ENCODE measurements around the gene IL4. TPM values are rescaled to one million over a fixed set of nuclear protein-coding genes. Genes with fewer than 3 reads are reported as not detected.

Gene IL4
- total and polyA plus RNA-seq, 2 of the 13 experiments (the other 11 are each of a cell fraction or from before 2014, with no cell fraction given), result not detected

- no peak overlapping the region for H3K4me3 ChIP-seq (replicated peaks in 1 of 3; ENCODE audit: insufficient read depth in 1 of 3, low read depth in 2 of 3, low read length in 3 of 3)
- TF ChIP-seq HMGA1 (CRISPR knock-in tag; conservative IDR thresholded peaks at IDR 0.05) (no peak), ZSCAN31 (CRISPR knock-in tag; IDR thresholded peaks at IDR 0.05; ENCODE audit: low read depth) (no peak), ZNF839 (CRISPR knock-in tag; IDR thresholded peaks at IDR 0.05; ENCODE audit: borderline replicate concordance) (no peak), ATF7-NPFF (CRISPR knock-in tag; IDR thresholded peaks at IDR 0.05; ENCODE audit: low read depth) (no peak), ZNF713 (CRISPR knock-in tag; IDR thresholded peaks at IDR 0.05) (no peak), SRY (CRISPR knock-in tag; IDR thresholded peaks at IDR 0.05) (no peak)
- TF ChIP-seq, protein P1, sequence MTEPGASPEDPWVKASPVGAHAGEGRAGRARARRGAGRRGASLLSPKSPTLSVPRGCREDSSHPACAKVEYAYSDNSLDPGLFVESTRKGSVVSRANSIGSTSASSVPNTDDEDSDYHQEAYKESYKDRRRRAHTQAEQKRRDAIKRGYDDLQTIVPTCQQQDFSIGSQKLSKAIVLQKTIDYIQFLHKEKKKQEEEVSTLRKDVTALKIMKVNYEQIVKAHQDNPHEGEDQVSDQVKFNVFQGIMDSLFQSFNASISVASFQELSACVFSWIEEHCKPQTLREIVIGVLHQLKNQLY (CRISPR knock-in tag; IDR thresholded peaks at IDR 0.05), result no peak
- no peak overlapping the region for H3K9ac ChIP-seq (ENCODE audit: insufficient read depth, low read depth, low read length)
- in situ Hi-C loops (cut with HindIII; ENCODE audit: extremely low pct_ligation_motif_present, low pct_unique_long_range_greater_than_20kb) (loop anchor here (25.0 kb wide), 1 partner anchor 265 kb away; no protein-coding TSS in a partner anchor), intact Hi-C loops (cut with micrococcal nuclease; ENCODE audit: unreplicated experiment) (no loop called here)
- H3K4me1 ChIP-seq (ENCODE audit: insufficient read depth, low read length), result peaks cover 13% of the 10 kb centered on the region
- no peak overlapping the region for H3K4me2 ChIP-seq (ENCODE audit: low read depth, low read length)
- H3K27me3 ChIP-seq (ENCODE audit: control insufficient read depth in 1 of 2, insufficient read depth in 2 of 2, low read length in 2 of 2), result no peaks in the 10 kb centered on the region
- BruUV-seq (replicated peaks), result no TSS peak
- WGBS (ENCODE audit: low lambda C conversion rate), result 45% methylated on average over 4 of the region's 4 CpGs
- no peak for DNase-seq (ENCODE audit: low spot score)
- POLR2A ChIA-PET, result no interaction called here
- no peak overlapping the region for H3K27ac ChIP-seq (ENCODE audit: extremely low read length, insufficient read depth, low read length)
- no peaks in the 10 kb centered on the region for H3K36me3 ChIP-seq (replicated peaks in 1 of 2; ENCODE audit: control insufficient read depth in 1 of 2, insufficient read depth in 2 of 2, low read length in 2 of 2)
- FAIRE-seq, result no peak
- H3K79me2 ChIP-seq (ENCODE audit: insufficient read depth, low read length), result no peaks in the 10 kb centered on the region
- peaks cover 10% of the 10 kb centered on the region; the same call in 1 of the 2 replicates for H3K9me3 ChIP-seq (ENCODE audit: low read length)
- ATAC-seq, result no peak
- no peaks in the 10 kb centered on the region for H4K20me1 ChIP-seq (ENCODE audit: insufficient read depth, low read length)
- H2AFZ ChIP-seq (ENCODE audit: low read length), result no peak overlapping the region
- CTCF ChIA-PET (ENCODE audit: low intra/inter-chr PET ratio, low total read pairs), result no interaction called here
Observed at GRCh38 chr5:132651838-132652469, 21.8 kb upstream of the IL4 start.

GRCh38 chr5:132653716-132654115 is 20.1 kb upstream of the IL4 start:
- POLR2A ChIA-PET, result no interaction called here
- in situ Hi-C loops (cut with HindIII; ENCODE audit: extremely low pct_ligation_motif_present, low pct_unique_long_range_greater_than_20kb), result loop anchor here (25.0 kb wide), 1 partner anchor 266 kb away; no protein-coding TSS in a partner anchor
- H3K9ac ChIP-seq (ENCODE audit: insufficient read depth, low read depth, low read length), result no peak overlapping the region

More at GRCh38 chr5:132653716-132654115, 20.1 kb upstream of the IL4 start:
- FAIRE-seq, result no peak
- BruUV-seq (replicated peaks), result no TSS peak
- TF ChIP-seq STAG1 (CRISPR knock-in tag; IDR thresholded peaks at IDR 0.05), result peak; percentile 43
- TF ChIP-seq ZMYM4 (CRISPR knock-in tag; IDR thresholded peaks at IDR 0.05), result no peak
- TF ChIP-seq, protein P2, sequence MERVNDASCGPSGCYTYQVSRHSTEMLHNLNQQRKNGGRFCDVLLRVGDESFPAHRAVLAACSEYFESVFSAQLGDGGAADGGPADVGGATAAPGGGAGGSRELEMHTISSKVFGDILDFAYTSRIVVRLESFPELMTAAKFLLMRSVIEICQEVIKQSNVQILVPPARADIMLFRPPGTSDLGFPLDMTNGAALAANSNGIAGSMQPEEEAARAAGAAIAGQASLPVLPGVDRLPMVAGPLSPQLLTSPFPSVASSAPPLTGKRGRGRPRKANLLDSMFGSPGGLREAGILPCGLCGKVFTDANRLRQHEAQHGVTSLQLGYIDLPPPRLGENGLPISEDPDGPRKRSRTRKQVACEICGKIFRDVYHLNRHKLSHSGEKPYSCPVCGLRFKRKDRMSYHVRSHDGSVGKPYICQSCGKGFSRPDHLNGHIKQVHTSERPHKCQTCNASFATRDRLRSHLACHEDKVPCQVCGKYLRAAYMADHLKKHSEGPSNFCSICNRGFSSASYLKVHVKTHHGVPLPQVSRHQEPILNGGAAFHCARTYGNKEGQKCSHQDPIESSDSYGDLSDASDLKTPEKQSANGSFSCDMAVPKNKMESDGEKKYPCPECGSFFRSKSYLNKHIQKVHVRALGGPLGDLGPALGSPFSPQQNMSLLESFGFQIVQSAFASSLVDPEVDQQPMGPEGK (CRISPR knock-in tag; IDR thresholded peaks at IDR 0.05), result 0 out of 2 replicates have a peak, but pooled peaks have one; percentile 21
- TF ChIP-seq ZNF589 (CRISPR knock-in tag; conservative IDR thresholded peaks at IDR 0.05), result no peak
- peak; percentile 39 for TF ChIP-seq CTCF (CRISPR knock-in tag; IDR thresholded peaks at IDR 0.05)
- CTCF ChIA-PET (ENCODE audit: low intra/inter-chr PET ratio, low total read pairs), result no interaction called here
- intact Hi-C loops (cut with micrococcal nuclease; ENCODE audit: unreplicated experiment), result no loop called here
- Histone ChIP-seq H4K20me1 (ENCODE audit: insufficient read depth, low read length) (no peaks in the 10 kb centered on the region), H3K79me2 (ENCODE audit: insufficient read depth, low read length) (no peaks in the 10 kb centered on the region), H3K27me3 (ENCODE audit: control insufficient read depth in 1 of 2, insufficient read depth in 2 of 2, low read length in 2 of 2) (0 out of 5 replicates have a peak, but pooled peaks cover 0 to 1% of the 10 kb centered on the region in 2 experiments), H3K36me3 (replicated peaks in 1 of 2; ENCODE audit: control insufficient read depth in 1 of 2, insufficient read depth in 2 of 2, low read length in 2 of 2) (no peaks in the 10 kb centered on the region), H3K27ac (ENCODE audit: extremely low read length, insufficient read depth, low read length) (no peak overlapping the region), H3K4me1 (ENCODE audit: insufficient read depth, low read length) (peaks cover 17% of the 10 kb centered on the region), H2AFZ (ENCODE audit: low read length) (no peak overlapping the region), H3K4me3 (replicated peaks in 1 of 3; ENCODE audit: insufficient read depth in 1 of 3, low read depth in 2 of 3, low read length in 3 of 3) (no peak overlapping the region), H3K4me2 (ENCODE audit: low read depth, low read length) (no peak overlapping the region), H3K9me3 (ENCODE audit: low read length) (peaks cover 1% of the 10 kb centered on the region; the same call in 1 of the 2 replicates)
- no peak for DNase-seq (ENCODE audit: low spot score)
- peak; percentile 44; the same call in 2 of the 3 replicates for ATAC-seq
- WGBS (ENCODE audit: low lambda C conversion rate), result 25% methylated on average over 7 of the region's 7 CpGs

Data from HepG2 (cell line).